T-helper 2 cell treated with Interferon-gamma antibody and Interleukin-4, amounts not matched to agents 5 μg/mL and 100 μg/mL, for 36 hours (primary cell): ENCODE data around the gene GALK2.
"Not testable (repeated sequence)": the region's sequence is repeated elsewhere in the genome, so short reads cannot be mapped to it uniquely, and the experiment has no call there.

Experiments
- DNase-seq: peaks from one replicate; pipeline ENCODE4 v3.0.0; 2021; ENCODE audit warnings: low spot score
- H3K27ac Mint-ChIP-seq: one replicate; pipeline ENCODE4 v1.8.0; 2021; ENCODE audit warnings: mild to moderate bottlenecking, mixed read lengths
- H3K27me3 Mint-ChIP-seq: one replicate; pipeline ENCODE4 v1.8.0; 2021; ENCODE audit warnings: low read depth, mixed read lengths
- H3K36me3 Mint-ChIP-seq: one replicate; pipeline ENCODE4 v1.8.0; 2021; ENCODE audit warnings: low read depth, mixed read lengths
- H3K4me1 Mint-ChIP-seq: one replicate; pipeline ENCODE4 v1.8.0; 2021; ENCODE audit warnings: low read depth, mixed read lengths
- H3K4me3 Mint-ChIP-seq: one replicate; pipeline ENCODE4 v1.8.0; 2022; ENCODE audit warnings: mild to moderate bottlenecking, moderate library complexity, mixed read lengths
- H3K9me3 Mint-ChIP-seq: one replicate; pipeline ENCODE4 v1.8.0; 2021; ENCODE audit warnings: mixed read lengths

GALK2 gene

GRCh38 chr15:49330166-49330565 lies 160.1 kb downstream of the GALK2 start:
- H3K27ac Mint-ChIP-seq = no peak overlapping the region
- peaks cover 6% of the 10 kb centered on the region for H3K36me3 Mint-ChIP-seq
- H3K27me3 Mint-ChIP-seq = no peaks in the 10 kb centered on the region
- H3K9me3 Mint-ChIP-seq = no peaks in the 10 kb centered on the region
- DNase-seq = no peak
- H3K4me3 Mint-ChIP-seq = no peak overlapping the region
- no peaks in the 10 kb centered on the region for H3K4me1 Mint-ChIP-seq

GRCh38 chr15:49331442-49331841 lies 161.4 kb downstream of the GALK2 start:
- H3K27me3 Mint-ChIP-seq = no peaks in the 10 kb centered on the region
- H3K27ac Mint-ChIP-seq = no peak overlapping the region
- no peaks in the 10 kb centered on the region for H3K9me3 Mint-ChIP-seq
- H3K36me3 Mint-ChIP-seq = peaks cover 6% of the 10 kb centered on the region
- H3K4me3 Mint-ChIP-seq = no peak overlapping the region
- no peaks in the 10 kb centered on the region for H3K4me1 Mint-ChIP-seq
- DNase-seq = no peak

GRCh38 chr15:49331951-49332350 lies 161.9 kb downstream of the GALK2 start:
- Mint-ChIP-seq H3K27ac (no peak overlapping the region), H3K36me3 (peaks cover 6% of the 10 kb centered on the region), H3K4me1 (no peaks in the 10 kb centered on the region)

GRCh38 chr15:49339656-49340055 lies 169.6 kb downstream of the GALK2 start:
- Mint-ChIP-seq H3K4me1 (no peaks in the 10 kb centered on the region), H3K9me3 (peaks cover 4% of the 10 kb centered on the region), H3K36me3 (peaks cover 13% of the 10 kb centered on the region), H3K27me3 (no peaks in the 10 kb centered on the region), H3K27ac (no peak overlapping the region), H3K4me3 (no peak overlapping the region)
- no peak for DNase-seq

More at GRCh38 chr15:49331951-49332350, 161.9 kb downstream of the GALK2 start:
- no peaks in the 10 kb centered on the region for H3K27me3 Mint-ChIP-seq
- no peak overlapping the region for H3K4me3 Mint-ChIP-seq
- no peak for DNase-seq
- H3K9me3 Mint-ChIP-seq = no peaks in the 10 kb centered on the region

GRCh38 chr15:49343546-49343945 lies 173.5 kb downstream of the GALK2 start:
- H3K4me3 Mint-ChIP-seq = no peak overlapping the region
- no peaks in the 10 kb centered on the region for H3K27me3 Mint-ChIP-seq
- H3K4me1 Mint-ChIP-seq = no peaks in the 10 kb centered on the region
- H3K27ac Mint-ChIP-seq = no peak overlapping the region
- H3K9me3 Mint-ChIP-seq = peaks cover 3% of the 10 kb centered on the region
- no peak for DNase-seq
- H3K36me3 Mint-ChIP-seq = peaks cover 11% of the 10 kb centered on the region

- not testable (repeated sequence) for H3K4me1 Mint-ChIP-seq, H3K4me3 Mint-ChIP-seq, H3K36me3 Mint-ChIP-seq, H3K27ac Mint-ChIP-seq, DNase-seq, H3K9me3 Mint-ChIP-seq, H3K27me3 Mint-ChIP-seq
Measured at GRCh38 chr15:49354439-49354838, 184.4 kb downstream of the GALK2 start.

GRCh38 chr15:49361370-49361769 lies 191.3 kb downstream of the GALK2 start:
- H3K27ac Mint-ChIP-seq = no peak overlapping the region
- H3K4me1 Mint-ChIP-seq = no peaks in the 10 kb centered on the region
- H3K9me3 Mint-ChIP-seq = no peaks in the 10 kb centered on the region
- DNase-seq = no peak
- no peaks in the 10 kb centered on the region for H3K27me3 Mint-ChIP-seq
- H3K36me3 Mint-ChIP-seq = no peaks in the 10 kb centered on the region
- no peak overlapping the region for H3K4me3 Mint-ChIP-seq

GRCh38 chr15:49366496-49366895 lies 196.4 kb downstream of the GALK2 start:
- H3K9me3 Mint-ChIP-seq = no peaks in the 10 kb centered on the region
- no peaks in the 10 kb centered on the region for H3K4me1 Mint-ChIP-seq
- H3K27me3 Mint-ChIP-seq = no peaks in the 10 kb centered on the region
- no peak overlapping the region for H3K27ac Mint-ChIP-seq
- H3K4me3 Mint-ChIP-seq = no peak overlapping the region
- no peak for DNase-seq
- no peaks in the 10 kb centered on the region for H3K36me3 Mint-ChIP-seq

- peaks cover 2% of the 10 kb centered on the region for H3K27me3 Mint-ChIP-seq
- no peak overlapping the region for H3K27ac Mint-ChIP-seq
- no peaks in the 10 kb centered on the region for H3K4me1 Mint-ChIP-seq
- DNase-seq = no peak
- H3K4me3 Mint-ChIP-seq = no peak overlapping the region
- H3K9me3 Mint-ChIP-seq = no peaks in the 10 kb centered on the region
- H3K36me3 Mint-ChIP-seq = no peaks in the 10 kb centered on the region
Measured at GRCh38 chr15:49370782-49371181, 200.7 kb downstream of the GALK2 start.

GRCh38 chr15:49372366-49372765 lies 202.3 kb downstream of the GALK2 start:
- no peaks in the 10 kb centered on the region for H3K9me3 Mint-ChIP-seq
- H3K36me3 Mint-ChIP-seq = no peaks in the 10 kb centered on the region
- H3K4me3 Mint-ChIP-seq = no peak overlapping the region
- H3K27me3 Mint-ChIP-seq = peaks cover 5% of the 10 kb centered on the region
- no peak for DNase-seq
- H3K4me1 Mint-ChIP-seq = no peaks in the 10 kb centered on the region
- no peak overlapping the region for H3K27ac Mint-ChIP-seq

GRCh38 chr15:49379996-49380395 lies 209.9 kb downstream of the GALK2 start:
- Mint-ChIP-seq H3K36me3 (no peaks in the 10 kb centered on the region), H3K4me1 (no peaks in the 10 kb centered on the region), H3K4me3 (no peak overlapping the region), H3K9me3 (no peaks in the 10 kb centered on the region), H3K27ac (no peak overlapping the region), H3K27me3 (peaks cover 3% of the 10 kb centered on the region)
- DNase-seq = no peak

- DNase-seq = no peak
- Mint-ChIP-seq H3K4me3 (no peak overlapping the region), H3K9me3 (no peaks in the 10 kb centered on the region), H3K4me1 (no peaks in the 10 kb centered on the region), H3K36me3 (no peaks in the 10 kb centered on the region), H3K27me3 (peaks cover 5% of the 10 kb centered on the region), H3K27ac (no peak overlapping the region)
Measured at GRCh38 chr15:49380912-49381311, 210.9 kb downstream of the GALK2 start.
